ENCODE measurements around the gene NEK6.

NEK6 gene

DNA sequence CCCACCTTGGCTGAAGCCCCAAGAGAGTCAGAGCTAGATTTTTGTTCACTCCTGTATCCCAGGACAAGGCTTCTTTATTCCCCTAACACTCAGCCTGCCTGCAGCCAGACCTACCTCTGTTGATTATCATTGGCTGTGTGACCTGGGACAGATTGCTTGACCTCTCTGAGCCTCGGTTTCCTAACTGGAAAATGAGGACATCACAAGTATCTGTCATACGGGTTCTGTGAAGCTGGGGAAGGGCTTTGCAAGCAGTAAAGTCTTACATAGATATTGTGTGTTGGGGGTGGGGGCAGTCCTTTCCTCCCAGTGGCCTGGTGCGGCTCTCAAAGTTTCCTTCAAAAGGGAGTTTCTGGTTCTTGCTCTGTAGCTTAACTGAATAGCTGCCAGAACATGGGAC lies 2.5 kb upstream of the NEK6 start:
- FAIRE-seq (no peak), DNase-seq (ENCODE audit: insufficient read length, low spot score) (no peak)
- TF ChIP-seq CTCF (IDR thresholded peaks at IDR 0.05; ENCODE audit: insufficient read depth, missing control alignments): no peak

DNA sequence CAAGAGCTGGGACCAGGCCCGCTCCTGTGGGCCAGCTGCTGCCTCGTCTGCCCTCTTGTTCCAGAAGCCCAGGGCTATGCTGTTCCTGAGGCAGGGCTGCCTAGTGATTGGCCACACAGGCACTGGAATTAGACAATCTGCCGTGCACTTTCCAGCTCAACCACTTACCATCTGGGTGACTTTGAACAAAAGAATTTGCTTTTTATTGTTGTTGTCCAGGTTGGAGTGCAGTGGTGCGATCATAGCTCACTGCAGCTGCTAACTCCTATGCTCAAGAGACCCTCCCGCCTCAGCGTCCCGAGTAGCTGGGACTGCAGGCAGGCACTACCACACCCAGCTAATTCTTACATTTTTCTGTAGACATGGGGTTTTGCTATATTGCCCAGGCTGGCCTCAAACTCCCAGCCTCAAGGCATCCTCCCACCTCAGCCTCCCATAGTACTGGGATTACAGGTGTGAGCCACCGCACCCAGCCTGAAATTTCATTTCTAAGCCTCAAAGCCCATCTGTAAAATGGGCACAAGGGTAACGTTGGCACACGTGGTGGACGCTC lies 1.2 kb upstream of the NEK6 start:
- DNase-seq (ENCODE audit: insufficient read length, low spot score) (no peak), FAIRE-seq (no peak)
- TF ChIP-seq CTCF (IDR thresholded peaks at IDR 0.05; ENCODE audit: insufficient read depth, missing control alignments): no peak

DNA sequence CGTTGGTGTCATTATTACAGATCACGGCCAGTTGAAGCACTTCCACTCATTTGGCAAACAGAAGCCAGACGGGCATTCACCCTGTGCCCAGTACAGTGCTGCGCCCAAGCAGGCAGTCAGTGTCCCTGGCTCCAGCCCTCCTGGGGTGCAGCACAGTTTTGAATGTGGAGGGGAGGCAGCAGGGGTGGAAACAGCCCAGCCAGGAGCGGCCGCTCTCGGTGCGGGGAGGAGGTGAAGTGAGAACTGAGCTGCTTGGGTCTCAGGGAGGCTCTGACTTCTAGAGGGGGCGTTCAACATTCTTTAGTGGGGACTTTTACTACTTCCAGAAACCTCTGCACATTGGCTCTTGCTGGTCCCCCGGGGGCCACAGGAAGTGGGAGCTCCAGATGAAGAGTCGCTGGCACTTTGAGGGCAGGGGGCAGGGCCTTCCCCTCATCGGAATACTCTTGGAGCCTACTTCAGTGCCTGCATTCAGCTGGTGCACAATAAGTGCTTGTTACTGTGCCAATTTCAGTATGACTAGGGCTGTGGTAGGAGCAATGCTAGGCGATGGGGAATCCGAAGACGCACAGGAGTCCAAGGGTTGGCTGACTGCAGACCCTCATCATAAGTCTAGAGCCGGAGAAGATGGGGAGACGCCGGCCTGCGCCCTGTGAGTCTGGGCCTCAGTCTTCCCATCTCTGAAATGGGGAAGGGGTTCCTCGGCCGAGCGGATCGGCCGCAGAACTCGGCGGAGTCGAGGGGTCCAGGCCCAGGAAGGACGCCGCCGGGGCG lies 492 bp upstream of the NEK6 start:
- TF ChIP-seq CTCF (IDR thresholded peaks at IDR 0.05; ENCODE audit: insufficient read depth, missing control alignments): no peak
- no peak for FAIRE-seq
- no peak for DNase-seq (ENCODE audit: insufficient read length, low spot score)

GRCh38 chr9:124258607-124259157 lies 933 bp downstream of the NEK6 start:
- TF ChIP-seq CTCF (IDR thresholded peaks at IDR 0.05; ENCODE audit: insufficient read depth, missing control alignments): no peak
- FAIRE-seq (no peak), DNase-seq (ENCODE audit: insufficient read length, low spot score) (no peak)

DNA sequence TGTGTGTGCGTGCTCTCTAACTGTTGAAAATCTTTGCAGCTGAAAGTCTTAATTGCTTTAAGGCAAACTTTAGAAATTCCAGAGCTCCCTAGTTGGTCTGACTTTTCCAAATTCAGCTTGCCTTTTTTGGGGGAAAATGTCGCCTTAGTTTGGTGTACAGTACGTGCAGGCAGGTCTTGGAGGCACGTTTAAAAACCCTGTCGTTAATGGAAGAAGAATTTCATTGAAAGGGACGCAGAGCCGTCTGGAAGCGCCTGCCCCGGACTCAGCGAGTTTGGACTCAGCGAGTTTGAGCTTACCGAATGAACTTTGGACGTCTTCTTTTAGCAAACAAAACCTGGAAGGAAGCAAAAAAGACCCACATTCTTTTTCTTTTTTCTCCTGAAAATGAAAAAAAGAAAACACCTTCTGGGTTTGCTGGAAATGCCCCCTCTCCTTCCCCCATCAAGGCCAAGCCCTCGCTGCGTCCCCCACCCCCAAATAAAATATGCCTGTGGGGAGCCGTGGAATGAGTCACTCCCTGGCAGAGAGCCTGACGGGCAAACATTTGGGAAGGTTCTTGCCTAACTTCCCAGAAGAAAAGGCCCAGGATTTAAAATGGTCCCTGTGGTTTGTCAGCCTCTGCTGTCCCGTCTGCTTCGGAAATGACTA lies 1.5 kb downstream of the NEK6 start:
- FAIRE-seq: no peak

DNA sequence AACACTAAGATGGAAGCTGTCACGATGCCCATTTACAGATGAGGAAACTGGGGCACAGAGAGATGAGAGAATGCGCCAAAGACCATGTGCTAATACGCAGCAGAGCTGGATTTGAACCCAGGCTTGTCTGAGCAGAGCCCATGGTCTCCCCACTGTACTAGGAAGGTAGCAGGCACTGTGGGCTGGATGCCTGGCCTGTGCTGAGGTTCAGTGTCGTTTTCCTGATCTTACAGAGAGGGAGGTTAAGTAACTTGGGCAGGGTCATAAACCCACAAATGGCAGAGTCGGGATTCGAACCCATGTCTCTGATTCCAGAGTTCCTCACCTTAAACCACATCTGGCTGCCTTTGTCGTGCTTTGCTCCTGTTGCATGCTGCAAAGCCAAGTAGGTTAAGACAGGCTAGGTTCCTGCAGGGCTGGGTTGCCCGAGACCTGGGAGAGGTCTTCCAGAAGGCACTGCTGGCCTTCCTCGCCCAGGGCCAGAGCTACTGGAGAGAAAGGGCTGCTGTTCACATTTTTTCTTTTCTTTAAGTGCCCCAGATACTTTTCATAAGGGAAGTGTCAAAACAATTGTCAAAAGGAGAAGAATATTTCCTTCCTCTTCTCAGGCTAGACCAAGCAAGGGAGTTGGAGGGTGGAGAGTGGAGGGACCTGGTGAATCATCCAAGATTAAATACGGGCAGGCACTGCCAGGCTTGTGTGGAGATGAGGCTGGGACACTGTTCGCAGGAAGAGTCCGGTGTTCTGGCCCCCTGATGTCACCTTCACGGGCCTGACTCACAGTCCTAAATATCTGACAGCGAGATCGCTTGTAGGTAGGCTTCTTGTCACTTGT lies 3.2 kb downstream of the NEK6 start:
- TF ChIP-seq CTCF (IDR thresholded peaks at IDR 0.05; ENCODE audit: insufficient read depth, missing control alignments): no peak
- FAIRE-seq (no peak), DNase-seq (ENCODE audit: insufficient read length, low spot score) (no peak)

More for the DNA sequence above, 1.5 kb downstream of the NEK6 start:
- no peak for DNase-seq (ENCODE audit: insufficient read length, low spot score)
- TF ChIP-seq CTCF (IDR thresholded peaks at IDR 0.05; ENCODE audit: insufficient read depth, missing control alignments): no peak

All from D721Med (cell line).